HT1080 (cell line): Measurements from ENCODE around the gene DLK1. TPM values are rescaled to one million over a fixed set of nuclear protein-coding genes. Genes with fewer than 3 reads are reported as not detected.
A peak's percentile ranks its signal among the peaks of the same experiment; 100 is the strongest.

Experiments used
- DNase-seq: peaks from one replicate; pipeline ENCODE4 v3.0.0-alpha.2; 2015; ENCODE audit warnings: low read depth
- total RNA-seq: library from RNA; depleted of rRNA; stranded (reverse); fragments of >200 nt; shearing (Covaris generic); gene quantifications from 2 replicates; pipeline ENCODE4 v1.2.3, GENCODE V29; 2014

DLK1 gene
- total RNA-seq, 1 experiment from 2014 or later: not detected

DNA sequence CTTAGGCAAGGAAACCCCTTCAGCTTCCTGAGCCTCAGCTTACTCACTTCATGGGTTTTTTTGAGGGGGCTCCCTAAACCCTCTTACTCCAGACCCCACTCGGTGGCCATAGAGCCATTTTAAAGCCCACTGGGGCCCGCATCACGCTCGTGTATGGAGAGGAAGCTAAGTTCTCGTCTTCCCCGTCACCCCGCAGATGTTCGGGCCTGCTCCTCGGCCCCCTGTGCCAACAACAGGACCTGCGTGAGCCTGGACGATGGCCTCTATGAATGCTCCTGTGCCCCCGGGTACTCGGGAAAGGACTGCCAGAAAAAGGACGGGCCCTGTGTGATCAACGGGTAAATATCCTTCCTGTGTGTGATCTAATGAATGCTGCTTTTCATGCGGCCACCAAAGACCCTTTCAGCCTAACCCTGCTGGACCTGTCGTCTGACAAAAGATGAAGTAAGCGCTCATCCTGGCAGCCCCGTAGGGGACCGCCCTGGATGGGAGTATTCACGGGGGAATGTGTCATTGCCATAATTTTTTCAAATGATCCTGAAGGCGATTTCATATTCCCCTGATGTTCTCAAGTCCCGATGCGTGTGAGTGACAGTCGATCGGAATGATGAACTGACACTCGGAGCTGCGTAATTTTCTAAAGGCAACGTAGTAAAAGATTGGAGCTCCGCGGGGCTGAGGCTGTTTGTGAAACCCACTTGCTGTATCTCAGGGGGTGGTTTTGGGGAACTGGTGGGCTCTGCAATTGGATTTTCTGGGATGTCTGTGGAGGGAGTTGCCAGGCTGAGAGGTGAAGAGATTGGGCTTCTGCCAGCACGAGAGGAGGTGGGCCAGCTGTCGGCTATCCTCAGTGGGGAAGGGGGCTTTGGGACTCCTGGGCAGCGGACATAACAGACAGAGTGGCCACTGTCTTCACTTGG lies 5.4 kb downstream of the DLK1 start:
- no peak for DNase-seq

GRCh38 chr14:100732766-100733100 lies 6.0 kb downstream of the DLK1 start:
- DNase-seq: no peak

DNA sequence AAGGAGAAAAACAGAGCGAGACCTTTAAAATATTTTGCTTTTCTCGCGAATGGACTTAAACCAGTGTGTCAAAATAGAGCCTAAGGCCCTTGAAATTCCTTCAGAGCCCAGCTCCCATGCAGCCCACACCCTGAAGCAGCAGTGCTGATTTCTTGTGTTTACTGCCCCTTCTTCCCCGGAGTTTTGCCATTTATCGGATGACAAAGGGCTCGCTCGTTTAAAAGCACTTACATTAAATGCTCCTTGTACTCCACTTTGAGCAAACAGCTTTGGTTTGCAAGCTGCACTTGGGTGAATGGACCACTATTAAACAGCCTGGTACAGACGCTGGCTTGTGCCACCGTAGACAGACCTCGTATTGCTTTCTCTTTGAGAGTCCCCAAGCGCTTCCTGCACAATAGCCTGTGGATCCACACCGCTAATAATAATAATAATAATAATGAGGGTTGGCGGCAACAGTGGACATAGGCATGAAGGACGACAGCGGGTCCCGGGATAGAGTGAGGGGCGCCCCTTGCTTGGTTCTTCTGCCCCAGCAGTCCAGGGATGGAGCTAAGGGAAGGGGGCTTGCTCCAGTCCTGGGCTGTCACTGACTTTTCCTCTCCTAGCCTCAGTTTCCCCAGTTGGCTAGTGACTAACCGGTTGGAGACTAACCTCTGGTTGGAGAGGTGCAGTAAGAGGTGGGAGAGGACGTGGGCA lies 6.6 kb downstream of the DLK1 start:
- no peak for DNase-seq

DNA sequence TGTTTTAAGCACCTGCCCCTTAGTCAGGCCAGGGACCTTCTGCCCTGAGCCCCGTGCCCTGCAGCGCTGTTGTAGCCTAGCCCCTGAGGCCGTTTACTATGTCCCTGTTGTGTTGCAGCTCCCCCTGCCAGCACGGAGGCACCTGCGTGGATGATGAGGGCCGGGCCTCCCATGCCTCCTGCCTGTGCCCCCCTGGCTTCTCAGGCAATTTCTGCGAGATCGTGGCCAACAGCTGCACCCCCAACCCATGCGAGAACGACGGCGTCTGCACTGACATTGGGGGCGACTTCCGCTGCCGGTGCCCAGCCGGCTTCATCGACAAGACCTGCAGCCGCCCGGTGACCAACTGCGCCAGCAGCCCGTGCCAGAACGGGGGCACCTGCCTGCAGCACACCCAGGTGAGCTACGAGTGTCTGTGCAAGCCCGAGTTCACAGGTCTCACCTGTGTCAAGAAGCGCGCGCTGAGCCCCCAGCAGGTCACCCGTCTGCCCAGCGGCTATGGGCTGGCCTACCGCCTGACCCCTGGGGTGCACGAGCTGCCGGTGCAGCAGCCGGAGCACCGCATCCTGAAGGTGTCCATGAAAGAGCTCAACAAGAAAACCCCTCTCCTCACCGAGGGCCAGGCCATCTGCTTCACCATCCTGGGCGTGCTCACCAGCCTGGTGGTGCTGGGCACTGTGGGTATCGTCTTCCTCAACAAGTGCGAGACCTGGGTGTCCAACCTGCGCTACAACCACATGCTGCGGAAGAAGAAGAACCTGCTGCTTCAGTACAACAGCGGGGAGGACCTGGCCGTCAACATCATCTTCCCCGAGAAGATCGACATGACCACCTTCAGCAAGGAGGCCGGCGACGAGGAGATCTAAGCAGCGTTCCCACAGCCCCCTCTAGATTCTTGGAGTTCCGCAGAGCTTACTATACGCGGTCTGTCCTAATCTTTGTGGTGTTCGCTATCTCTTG lies 7.6 kb downstream of the DLK1 start:
- DNase-seq: no peak

GRCh38 chr14:100735271-100735670 lies 8.6 kb downstream of the DLK1 start:
- no peak for DNase-seq

DNA sequence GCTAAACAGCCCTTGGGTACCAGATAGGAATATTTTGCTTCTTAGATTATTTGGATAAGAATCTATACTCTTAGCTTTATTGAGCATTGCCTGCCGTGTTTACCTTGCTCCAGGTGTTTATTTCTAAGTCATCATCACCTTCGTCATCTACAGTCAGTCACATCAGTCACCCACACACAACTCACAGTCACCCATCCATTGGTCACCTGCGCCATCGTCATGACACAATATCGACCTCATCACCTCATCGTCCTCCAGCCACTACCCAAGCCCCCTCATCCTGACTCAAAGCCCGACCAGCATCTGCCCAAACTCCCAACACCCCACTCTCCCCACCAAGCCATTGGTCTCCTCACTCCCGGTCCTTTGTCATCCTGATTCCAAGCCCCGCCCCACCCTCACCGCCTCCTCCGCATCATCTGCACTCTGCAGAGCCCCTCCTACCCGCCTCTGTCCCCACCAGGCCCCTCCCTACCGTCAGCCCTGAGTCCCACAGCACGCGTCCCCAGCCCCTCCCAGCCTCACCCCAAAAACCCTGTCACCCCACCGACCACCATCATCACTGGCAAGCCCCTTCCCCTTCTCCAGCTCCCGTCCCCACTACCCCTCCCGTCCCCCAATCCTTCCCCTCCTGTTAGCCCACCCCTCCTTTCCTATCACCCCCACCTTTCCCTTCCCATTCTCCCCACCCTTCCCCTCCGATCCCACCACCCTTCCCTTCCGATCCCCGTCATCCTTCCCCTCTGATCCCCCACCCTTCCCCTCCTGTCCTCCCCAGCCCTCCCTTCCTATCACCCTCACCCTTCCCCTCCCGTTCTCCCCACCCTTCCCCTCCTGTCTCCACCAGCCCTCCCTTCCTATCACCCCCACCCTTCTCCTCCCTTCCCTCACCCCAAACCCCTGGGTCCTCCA lies 9.8 kb downstream of the DLK1 start:
- DNase-seq: no peak

DNA sequence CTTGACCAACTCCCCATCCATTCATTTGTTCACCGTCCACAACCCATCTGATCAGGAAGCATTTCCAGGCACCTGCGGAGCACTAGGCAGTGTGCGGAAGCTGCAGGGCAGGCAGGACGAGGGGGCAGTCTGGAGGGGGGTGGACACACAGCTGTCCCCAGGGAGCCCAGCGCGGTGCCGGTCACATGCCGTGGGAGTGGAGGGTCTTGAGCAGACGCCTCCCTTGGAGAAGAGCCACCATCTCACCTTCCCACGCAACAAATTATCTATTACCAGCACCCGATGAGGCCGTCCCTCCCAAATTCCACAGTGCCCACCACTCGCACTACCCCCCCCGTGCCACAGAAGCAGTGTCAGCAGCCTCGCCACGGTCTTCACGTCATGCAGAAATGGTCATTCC lies 10.8 kb downstream of the DLK1 start:
- no peak for DNase-seq

DNA sequence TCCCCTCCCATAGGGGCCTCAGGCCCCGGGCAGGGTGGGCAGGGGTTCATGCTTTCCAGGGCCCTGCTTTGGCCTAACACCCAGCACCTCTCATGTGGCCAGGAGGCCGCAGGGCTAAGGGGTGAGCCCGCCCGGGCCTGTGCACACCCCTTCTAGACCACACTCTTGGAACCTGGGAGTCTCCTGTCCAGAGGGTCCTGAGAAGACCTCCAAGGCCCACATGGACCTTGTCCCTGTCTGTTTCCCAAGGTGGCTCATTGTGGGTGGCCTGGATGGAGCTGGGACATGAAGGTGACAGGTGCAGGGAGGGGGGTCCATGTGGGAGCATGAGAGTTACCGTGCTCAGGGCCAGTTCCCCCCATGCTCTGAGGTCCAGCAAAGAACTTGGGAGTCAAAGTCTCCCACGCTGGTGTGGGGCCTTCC lies 11.6 kb downstream of the DLK1 start:
- no peak for DNase-seq

GRCh38 chr14:100738704-100739131 lies 12.0 kb downstream of the DLK1 start:
- no peak for DNase-seq

- no peak for DNase-seq
These were observed 12.6 kb downstream of the DLK1 start for GRCh38 chr14:100739306-100739705.

DNA sequence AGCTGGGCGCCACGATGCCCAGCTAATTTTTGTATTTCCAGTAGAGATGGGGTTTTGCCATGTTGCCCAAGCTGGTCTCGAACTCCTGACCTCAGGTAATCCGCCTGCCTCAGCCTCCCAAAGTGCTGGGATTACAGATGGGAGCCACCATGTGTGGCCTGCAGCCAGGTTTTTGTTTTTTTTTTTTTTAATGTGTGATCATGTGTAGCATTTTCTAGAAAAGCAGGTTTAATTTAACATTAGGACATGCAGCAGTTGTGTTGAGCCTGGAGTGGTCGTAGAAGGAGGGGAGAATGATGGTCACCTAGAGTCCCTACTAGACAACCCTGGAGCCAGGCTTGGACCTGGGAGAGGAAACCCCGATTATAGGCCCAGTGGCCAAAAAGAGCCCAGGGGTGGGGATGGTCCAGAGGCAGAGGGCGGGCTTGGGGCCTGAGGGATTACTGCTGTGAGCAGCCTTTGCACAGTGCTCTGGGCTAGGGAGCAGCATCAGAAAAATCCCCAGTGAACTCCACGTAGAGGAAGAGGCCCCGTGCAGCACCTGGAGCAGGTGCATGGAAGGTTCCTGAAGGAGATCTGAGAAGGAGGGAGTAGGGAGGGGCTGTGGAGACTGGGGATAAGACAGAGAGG lies 13.6 kb downstream of the DLK1 start:
- no peak for DNase-seq

GRCh38 chr14:100740929-100741328 lies 14.2 kb downstream of the DLK1 start:
- no peak for DNase-seq

- no peak for DNase-seq
These were observed 15.3 kb downstream of the DLK1 start for GRCh38 chr14:100741966-100742365.

- DNase-seq: no peak
These were observed 19.6 kb downstream of the DLK1 start for GRCh38 chr14:100746326-100746725.

DNA sequence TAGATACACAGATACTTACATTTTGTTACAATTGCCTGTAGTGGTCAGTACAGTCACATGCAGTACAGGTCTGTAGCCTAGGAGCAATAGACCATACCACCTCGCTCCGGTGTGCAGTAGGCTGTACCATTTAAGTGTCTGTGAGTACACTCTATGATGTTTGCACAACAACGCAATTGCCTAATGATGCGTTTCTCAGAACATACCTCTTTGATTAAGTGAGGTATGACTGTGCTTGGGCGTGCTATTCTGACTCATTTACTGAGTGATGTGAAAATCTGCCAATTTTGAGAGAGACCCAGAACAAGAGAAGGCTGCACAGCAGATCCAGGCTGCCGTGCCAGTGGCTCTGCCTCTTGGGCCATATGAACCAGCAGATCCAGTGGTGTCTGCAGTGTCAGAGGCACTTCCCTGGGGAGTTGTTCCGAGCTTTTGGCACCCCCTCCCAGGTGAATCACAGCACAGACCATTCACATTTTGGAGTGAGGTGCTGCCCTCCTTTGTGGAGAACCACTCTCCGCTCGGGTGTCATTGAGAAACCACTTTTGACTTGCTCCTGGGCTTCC lies 20.4 kb downstream of the DLK1 start:
- peak; percentile 75 for DNase-seq

GRCh38 chr14:100747736-100748135 lies 21.0 kb downstream of the DLK1 start:
- DNase-seq: no peak

DNA sequence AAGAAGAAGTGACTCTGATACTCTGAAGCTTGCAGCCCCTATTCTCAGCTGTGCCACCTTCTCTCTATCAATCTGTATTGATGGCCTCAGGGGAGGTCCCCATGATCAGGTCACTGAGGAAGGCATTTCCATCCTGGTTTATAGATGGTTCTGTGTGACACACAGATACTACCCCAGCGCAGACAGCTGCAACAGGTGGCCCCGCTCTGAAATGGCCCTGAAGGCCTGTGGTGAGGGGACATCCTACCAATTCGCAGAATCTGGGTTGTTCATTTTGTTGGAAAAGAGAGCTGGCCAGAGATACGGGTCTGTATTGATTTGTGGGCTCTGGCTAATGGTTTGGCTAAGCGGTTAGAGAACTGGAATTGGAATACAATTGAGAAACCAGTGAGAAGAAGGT lies 21.7 kb downstream of the DLK1 start:
- no peak for DNase-seq

- no peak for DNase-seq
These were observed 22.3 kb downstream of the DLK1 start for GRCh38 chr14:100748944-100749343.

GRCh38 chr14:100749967-100750597 lies 23.4 kb downstream of the DLK1 start:
- no peak for DNase-seq
